Panc1 (cell line): ENCODE measurements around the gene PLCB1. TPM values are rescaled to one million over a fixed set of nuclear protein-coding genes. Genes with fewer than 3 reads are reported as not detected.
A peak's percentile ranks its signal among the peaks of the same experiment; 100 is the strongest.
"Not testable (repeated sequence)": the region's sequence is repeated elsewhere in the genome, so short reads cannot be mapped to it uniquely, and the experiment has no call there.

Source experiments
- ATAC-seq: fragments of 200-7000 bp; cut with Tn5 transposase; 2 replicates; pipeline ENCODE4 v1.9.1; 2020; ENCODE audit warnings: mild to moderate bottlenecking, moderate library complexity
- BruUV-seq: library from RNA; stranded (reverse); fragments of 400-500 nt; replicated peaks from 2 replicates; lab custom pipeline; 2021; lab: Mats Ljungman, UMichigan
- CTCF ChIA-PET: fragments of 300-600 bp; sonication (Branson Sonifier 250); formaldehyde crosslinking; loops from one replicate; lab custom pipeline; 2022; ENCODE audit warnings: antibody characterized with exemption; lab: Charles Lee
- POLR2A ChIA-PET: fragments of 300-600 bp; sonication (Branson Sonifier 250); formaldehyde crosslinking; loops from one replicate; lab custom pipeline; 2022; ENCODE audit warnings: antibody characterized with exemption; lab: Charles Lee
- DNase-seq: peaks from one replicate; pipeline ENCODE4 v3.0.0-alpha.2; 2010; ENCODE audit warnings: low read depth, low spot score
- H3K27ac ChIP-seq: 2 replicates; pipeline ENCODE4 v1.5.1; 2011; ENCODE audit warnings: mild to moderate bottlenecking, low read length, inconsistent platforms
- H3K27me3 ChIP-seq: fragments of 200-500 bp; sonication (Bioruptor generic); 2 replicates; pipeline ENCODE4 v1.6.0; 2014; ENCODE audit warnings: low read length, inconsistent platforms; ENCODE audit not compliant: control insufficient read depth, insufficient read depth
- H3K36me3 ChIP-seq: fragments of 200-500 bp; sonication (Bioruptor generic); 2 replicates; pipeline ENCODE4 v1.5.1; 2014; ENCODE audit warnings: inconsistent platforms, mild to moderate bottlenecking, low read length, moderate library complexity; ENCODE audit not compliant: control insufficient read depth, insufficient read depth
- H3K4me1 ChIP-seq: 2 replicates; pipeline ENCODE4 v1.5.1; 2011; ENCODE audit warnings: inconsistent platforms, mild to moderate bottlenecking, low read length, moderate library complexity; ENCODE audit not compliant: control insufficient read depth, insufficient read depth
- H3K4me3 ChIP-seq, 2 experiments: 2 replicates each; pipeline ENCODE4 v1.5.1; 2011 to 2012; ENCODE audit warnings: low read depth in 2 of 2, low read length in 2 of 2, mild to moderate bottlenecking in 2 of 2, inconsistent platforms in 1 of 2, moderate library complexity in 1 of 2
- H3K9me3 ChIP-seq: fragments of 200-500 bp; sonication (Bioruptor generic); 2 replicates; pipeline ENCODE4 v1.5.1; 2014; ENCODE audit warnings: low read depth, mild to moderate bottlenecking, inconsistent platforms, low read length, moderate library complexity; ENCODE audit not compliant: control insufficient read depth, insufficient read depth
- CTCF ChIP-seq: fragments of 450-650 bp; IDR thresholded peaks from 2 replicates; pipeline ENCODE4 v1.5.1; 2017; ENCODE audit warnings: mild to moderate bottlenecking
- POLR2AphosphoS5 ChIP-seq: IDR thresholded peaks from 2 replicates; pipeline ENCODE4 v1.6.1; 2012; ENCODE audit warnings: mild to moderate bottlenecking, low read depth, low read length, moderate library complexity
- REST ChIP-seq, 2 experiments: IDR thresholded peaks; 2 replicates each; pipeline ENCODE4 v1.6.1; 2011 to 2012; ENCODE audit warnings: low read depth in 2 of 2, control low read depth in 1 of 2, low read length in 1 of 2, mild to moderate bottlenecking in 1 of 2, moderate library complexity in 1 of 2; ENCODE audit not compliant: insufficient read depth in 1 of 2
- SIN3A ChIP-seq: IDR thresholded peaks from 2 replicates; pipeline ENCODE4 v1.6.1; 2012; ENCODE audit warnings: low read depth, mild to moderate bottlenecking, low read length, moderate library complexity, borderline replicate concordance; ENCODE audit not compliant: insufficient read depth
- TCF7L2 ChIP-seq: IDR thresholded peaks from 2 replicates; pipeline ENCODE4 v1.6.1; 2011; ENCODE audit warnings: mild to moderate bottlenecking, low read depth, low read length, inconsistent platforms
- in situ Hi-C: cut with HindIII; loops from 2 replicates; pipeline ENCODE4 v1.10.0; 2016; ENCODE audit warnings: low sequenced_read_pairs, low pct_unique_long_range_greater_than_20kb
- intact Hi-C: fragments of 100-400 bp; cut with micrococcal nuclease; formaldehyde crosslinking; loops from one replicate; pipeline ENCODE4 v1.10.0; 2022; ENCODE audit not compliant: unreplicated experiment
- total RNA-seq: library from RNA; stranded (reverse); gene quantifications from one replicate; pipeline ENCODE4 v1.2.1, GENCODE V29; 2021; ENCODE audit not compliant: unreplicated experiment

Gene PLCB1
- total RNA-seq, 1 experiment from 2014 or later: 0.59 TPM

DNA sequence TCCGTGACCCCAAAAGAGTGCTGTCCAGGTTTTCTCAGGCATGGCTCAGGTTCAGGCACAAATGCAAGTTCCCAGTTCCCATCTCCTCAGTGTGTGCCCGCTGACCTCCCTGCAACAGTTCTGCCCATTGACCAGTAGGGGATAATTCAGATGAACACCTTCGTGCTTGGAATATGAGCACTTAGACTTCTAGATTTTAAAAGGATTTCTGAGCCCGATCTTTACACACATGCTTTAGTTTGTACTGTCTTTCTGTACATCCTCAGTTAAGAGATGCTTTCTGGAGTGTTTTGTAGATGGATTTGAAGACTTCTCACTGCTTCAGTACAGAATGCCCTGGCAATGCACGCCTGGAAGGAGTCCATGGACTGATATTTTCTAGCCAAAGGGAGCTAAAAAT is 697.2 kb downstream of the PLCB1 start:
- no peak overlapping the region for H3K4me3 ChIP-seq
- in situ Hi-C loops: no loop called here
- TF ChIP-seq CTCF (peak; percentile 11; the same call in 1 of the 2 replicates), TCF7L2 (no peak)
- no peaks in the 10 kb centered on the region for H3K27me3 ChIP-seq
- DNase-seq (no peak), ATAC-seq (no peak)
- BruUV-seq: no TSS peak
- H3K4me1 ChIP-seq: no peaks in the 10 kb centered on the region
- H3K27ac ChIP-seq: no peak overlapping the region
- no peaks in the 10 kb centered on the region for H3K36me3 ChIP-seq
- POLR2A ChIA-PET: no interaction called here
- intact Hi-C loops: no loop called here
- no peaks in the 10 kb centered on the region for H3K9me3 ChIP-seq
- CTCF ChIA-PET: no interaction called here

GRCh38 chr20:8834294-8834693 is 702.2 kb downstream of the PLCB1 start:
- in situ Hi-C loops, CTCF ChIA-PET: not testable (repeated sequence)

DNA sequence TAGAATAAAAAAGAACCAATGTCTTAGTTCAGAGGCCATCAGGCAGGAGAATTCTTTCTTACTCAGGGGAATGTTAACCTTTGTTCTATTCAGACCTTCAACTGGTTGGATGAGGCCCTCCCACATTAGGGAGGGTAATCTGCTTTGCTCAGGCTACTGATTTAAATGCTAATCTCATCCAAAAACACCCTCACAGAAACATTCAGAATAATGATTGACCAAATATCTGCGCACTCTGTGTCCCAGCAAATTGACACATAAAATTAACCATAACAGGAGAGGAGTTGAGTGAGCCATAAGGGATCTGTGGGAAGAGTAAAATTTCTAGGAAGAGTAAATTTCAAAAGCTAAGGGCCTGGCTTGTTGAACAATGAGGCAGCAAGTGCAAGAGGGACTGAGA is 702.8 kb downstream of the PLCB1 start:
- no peak for ATAC-seq
- no peak for TF ChIP-seq POLR2AphosphoS5
- no peak for TF ChIP-seq REST (IDR thresholded peaks at IDR 0.05; ENCODE audit: insufficient read depth in 1 of 2, low read depth in 2 of 2, low read length in 1 of 2)
- TF ChIP-seq TCF7L2: no peak
- TF ChIP-seq SIN3A: no peak
- no peak for TF ChIP-seq CTCF
- ChIA-PET CTCF (no interaction called here), POLR2A (no interaction called here)
- Histone ChIP-seq H3K36me3 (no peaks in the 10 kb centered on the region), H3K9me3 (no peaks in the 10 kb centered on the region), H3K27me3 (no peaks in the 10 kb centered on the region), H3K4me1 (no peaks in the 10 kb centered on the region), H3K4me3 (no peak overlapping the region), H3K27ac (no peak overlapping the region)
- BruUV-seq: no TSS peak
- in situ Hi-C loops (no loop called here), intact Hi-C loops (no loop called here)
- DNase-seq: no peak

More at GRCh38 chr20:8834294-8834693, 702.2 kb downstream of the PLCB1 start:
- DNase-seq, H3K4me1 ChIP-seq, H3K27ac ChIP-seq, H3K9me3 ChIP-seq, ATAC-seq, intact Hi-C loops, POLR2A ChIA-PET, H3K36me3 ChIP-seq, H3K27me3 ChIP-seq, H3K4me3 ChIP-seq, BruUV-seq: not testable (repeated sequence)
